ENCODE results near the gene ABHD17A. TPM values are rescaled to one million over a fixed set of nuclear protein-coding genes. Genes with fewer than 3 reads are reported as not detected.
"Not testable (repeated sequence)": the region's sequence is repeated elsewhere in the genome, so short reads cannot be mapped to it uniquely, and the experiment has no call there.

The ABHD17A gene
- total RNA-seq, 6 experiments from 2014 or later = 61.0 to 80.0 (median 67.9) TPM

GRCh38 chr19:1901940-1902404, 16.7 kb upstream of the ABHD17A start:
- H3K27ac Mint-ChIP-seq = no peak overlapping the region
- DNase-seq = no peak
- no peaks in the 10 kb centered on the region; the same call in 1 of the 2 replicates for H3K36me3 Mint-ChIP-seq (ENCODE audit: low read depth)
- no peaks in the 10 kb centered on the region for H3K9me3 Mint-ChIP-seq
- H3K4me1 Mint-ChIP-seq (ENCODE audit: low read depth) = peaks cover 12% of the 10 kb centered on the region
- TF ChIP-seq CTCF (IDR thresholded peaks at IDR 0.05) = no peak
- H3K4me3 Mint-ChIP-seq = no peak overlapping the region
- H3K27me3 Mint-ChIP-seq (ENCODE audit: insufficient read depth) = no peaks in the 10 kb centered on the region; the same call in 1 of the 2 replicates

- Mint-ChIP-seq H3K36me3 (ENCODE audit: low read depth) (no peaks in the 10 kb centered on the region), H3K9me3 (no peaks in the 10 kb centered on the region), H3K27me3 (ENCODE audit: insufficient read depth) (no peaks in the 10 kb centered on the region), H3K4me1 (ENCODE audit: low read depth) (peaks cover 7% of the 10 kb centered on the region), H3K4me3 (no peak overlapping the region), H3K27ac (no peak overlapping the region)
- no peak for DNase-seq
- TF ChIP-seq CTCF (IDR thresholded peaks at IDR 0.05) = no peak
Observed at GRCh38 chr19:1896508-1896907, 11.2 kb upstream of the ABHD17A start.

- Mint-ChIP-seq H3K36me3 (ENCODE audit: low read depth) (no peaks in the 10 kb centered on the region), H3K4me1 (ENCODE audit: low read depth) (peaks cover 7% of the 10 kb centered on the region), H3K27ac (no peak overlapping the region), H3K4me3 (no peak overlapping the region), H3K27me3 (ENCODE audit: insufficient read depth) (peaks cover 2% of the 10 kb centered on the region), H3K9me3 (no peaks in the 10 kb centered on the region)
- TF ChIP-seq CTCF (IDR thresholded peaks at IDR 0.05) = no peak
- no peak for DNase-seq
Observed at GRCh38 chr19:1893791-1894190, 8.5 kb upstream of the ABHD17A start.

- Mint-ChIP-seq H3K4me1 (ENCODE audit: low read depth) (no peaks in the 10 kb centered on the region), H3K4me3 (no peak overlapping the region), H3K36me3 (ENCODE audit: low read depth) (no peaks in the 10 kb centered on the region), H3K9me3 (no peaks in the 10 kb centered on the region), H3K27ac (no peak overlapping the region), H3K27me3 (ENCODE audit: insufficient read depth) (peaks cover 2% of the 10 kb centered on the region)
- TF ChIP-seq CTCF (IDR thresholded peaks at IDR 0.05) = no peak
- DNase-seq = no peak
Observed at GRCh38 chr19:1889907-1890306, 4.6 kb upstream of the ABHD17A start.

- H3K27ac Mint-ChIP-seq = no peak overlapping the region
- DNase-seq = no peak
- no peaks in the 10 kb centered on the region; the same call in 1 of the 2 replicates for H3K36me3 Mint-ChIP-seq (ENCODE audit: low read depth)
- peaks cover 9% of the 10 kb centered on the region for H3K4me1 Mint-ChIP-seq (ENCODE audit: low read depth)
- no peak overlapping the region for H3K4me3 Mint-ChIP-seq
- H3K9me3 Mint-ChIP-seq = no peaks in the 10 kb centered on the region
- peaks cover 2% of the 10 kb centered on the region for H3K27me3 Mint-ChIP-seq (ENCODE audit: insufficient read depth)
- no peak for TF ChIP-seq CTCF (IDR thresholded peaks at IDR 0.05)
Observed at GRCh38 chr19:1888385-1888784, 3.1 kb upstream of the ABHD17A start.

- H3K4me1 Mint-ChIP-seq (ENCODE audit: low read depth) = peaks cover 21% of the 10 kb centered on the region
- DNase-seq; H3K36me3 Mint-ChIP-seq (ENCODE audit: low read depth); H3K27me3 Mint-ChIP-seq (ENCODE audit: insufficient read depth); H3K9me3 Mint-ChIP-seq; H3K27ac Mint-ChIP-seq; H3K4me3 Mint-ChIP-seq: not testable (repeated sequence)
Observed at GRCh38 chr19:1886360-1886759, 1.1 kb upstream of the ABHD17A start.
